ENCODE data around the gene TMEM39B.
"Not testable (repeated sequence)": the region's sequence is repeated elsewhere in the genome, so short reads cannot be mapped to it uniquely, and the experiment has no call there.

TMEM39B gene

GRCh38 chr1:32072622-32073298, at the start of gene TMEM39B:
TSS of gene TMEM39B (plus strand) at chr1:32072939. CDS start at chr1:32073048, 109 bp downstream.
- H3K27ac ChIP-seq, result peak within 1 kb of the TSS; percentile 68 to 96 (median 86)
- H3K4me3 ChIP-seq, result peak within 1 kb of the TSS; percentile 48 to 89 (median 70)

DNA sequence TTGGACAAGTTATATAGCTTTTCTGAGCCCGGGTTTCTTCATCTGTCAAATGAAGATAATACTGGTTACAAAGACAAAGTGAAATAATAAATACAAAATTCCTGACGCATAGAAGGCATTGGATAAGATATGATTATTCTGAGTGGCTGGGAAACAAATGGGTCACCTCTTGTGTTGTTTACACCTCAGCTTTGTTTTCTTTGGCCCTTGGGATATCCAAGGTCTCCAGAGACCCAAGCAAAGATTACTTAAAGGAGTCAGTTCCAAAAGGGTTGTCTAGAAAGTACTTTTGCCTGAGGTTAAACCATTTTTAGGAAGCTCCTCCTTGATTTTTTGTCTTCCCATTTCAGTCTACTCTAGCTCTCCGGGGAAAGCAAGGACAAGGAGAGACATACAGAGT, 49.4 kb upstream of the TMEM39B start:
- no peak overlapping the region for H3K27ac ChIP-seq
- no peak overlapping the region for H3K4me3 ChIP-seq

DNA sequence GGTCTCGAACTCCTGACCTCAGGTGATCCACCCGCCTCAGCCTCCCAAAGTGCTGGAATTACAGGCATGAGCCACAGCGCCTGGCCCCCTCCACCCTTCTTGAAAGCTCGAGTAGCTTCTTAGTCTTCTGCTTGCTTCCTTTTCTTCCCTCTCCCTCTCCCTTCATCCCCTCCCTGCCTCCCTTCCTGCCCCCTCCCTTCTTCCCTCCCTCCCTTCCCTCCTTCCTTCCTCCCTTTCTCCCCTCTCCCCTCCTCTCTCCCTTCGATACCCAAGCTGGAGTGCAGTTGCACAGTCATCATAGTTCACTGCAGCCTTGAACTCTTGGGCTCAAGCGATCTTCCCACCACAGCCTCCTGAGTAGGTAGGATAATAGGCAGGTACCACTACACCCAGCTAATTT, 47.2 kb upstream of the TMEM39B start:
- no peak overlapping the region for H3K27ac ChIP-seq
- no peak overlapping the region for H3K4me3 ChIP-seq

- Histone ChIP-seq H3K4me3 (no peak overlapping the region), H3K27ac (no peak overlapping the region)
Measured at GRCh38 chr1:32028746-32029145, 44.0 kb upstream of the TMEM39B start.

- no peak overlapping the region for H3K4me3 ChIP-seq
- H3K27ac ChIP-seq, result no peak overlapping the region
Measured at GRCh38 chr1:32031578-32032274, 41.0 kb upstream of the TMEM39B start.

DNA sequence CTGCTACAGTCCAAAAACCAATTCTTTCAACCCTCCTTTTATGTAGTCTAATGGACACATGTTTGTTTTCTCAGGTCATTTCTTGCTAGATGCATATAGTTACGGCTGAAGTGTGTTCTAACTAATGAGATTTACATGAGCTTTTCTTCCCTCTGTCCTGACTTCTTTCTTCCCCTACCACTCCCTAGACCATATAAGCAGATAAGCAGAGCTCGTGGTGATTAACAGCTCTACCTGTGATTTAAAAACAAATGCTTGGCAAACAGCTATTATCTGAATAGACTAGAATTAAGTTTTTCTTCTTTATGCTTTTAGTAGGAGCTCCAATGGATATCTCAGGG, 40.5 kb upstream of the TMEM39B start:
- H3K27ac ChIP-seq, result no peak overlapping the region
- H3K4me3 ChIP-seq, result no peak overlapping the region

- Histone ChIP-seq H3K27ac (no peak overlapping the region), H3K4me3 (no peak overlapping the region)
Measured at GRCh38 chr1:32035119-32035518, 37.6 kb upstream of the TMEM39B start.

- Histone ChIP-seq H3K4me3 (no peak overlapping the region), H3K27ac (no peak overlapping the region)
Measured at GRCh38 chr1:32040711-32041110, 32.0 kb upstream of the TMEM39B start.

GRCh38 chr1:32042330-32042729, 30.4 kb upstream of the TMEM39B start:
- H3K4me3 ChIP-seq, result no peak overlapping the region
- no peak overlapping the region for H3K27ac ChIP-seq

DNA sequence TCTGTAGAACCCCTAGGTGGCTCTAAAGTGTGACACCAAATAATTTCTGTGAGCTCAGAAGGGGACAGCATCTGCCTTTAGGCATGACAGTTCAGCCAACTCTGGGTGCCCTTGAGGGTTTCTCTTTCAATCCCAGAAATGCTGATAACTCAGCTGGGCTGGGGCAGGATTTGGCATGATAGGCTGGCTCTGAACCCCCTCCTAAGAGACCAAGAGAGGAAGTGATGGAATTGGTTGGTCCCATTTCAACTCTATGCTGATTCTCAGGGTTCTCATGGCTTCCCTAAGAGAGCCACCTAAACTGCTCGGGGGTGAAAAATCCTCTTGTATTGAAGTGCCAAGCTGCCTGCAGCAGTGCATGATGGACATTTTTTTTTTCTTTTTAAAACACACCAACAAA, 28.5 kb upstream of the TMEM39B start:
- H3K27ac ChIP-seq, result no peak overlapping the region

GRCh38 chr1:32045772-32046171, 27.0 kb upstream of the TMEM39B start:
- H3K4me3 ChIP-seq, result no peak overlapping the region
- peak overlapping the region in 1 of 21 experiments; percentile 16 for H3K27ac ChIP-seq

More for the DNA sequence above, 28.5 kb upstream of the TMEM39B start:
- no peak overlapping the region for H3K4me3 ChIP-seq

GRCh38 chr1:32047701-32048100, 25.0 kb upstream of the TMEM39B start:
- H3K27ac ChIP-seq, result no peak overlapping the region
- H3K4me3 ChIP-seq, result no peak overlapping the region

DNA sequence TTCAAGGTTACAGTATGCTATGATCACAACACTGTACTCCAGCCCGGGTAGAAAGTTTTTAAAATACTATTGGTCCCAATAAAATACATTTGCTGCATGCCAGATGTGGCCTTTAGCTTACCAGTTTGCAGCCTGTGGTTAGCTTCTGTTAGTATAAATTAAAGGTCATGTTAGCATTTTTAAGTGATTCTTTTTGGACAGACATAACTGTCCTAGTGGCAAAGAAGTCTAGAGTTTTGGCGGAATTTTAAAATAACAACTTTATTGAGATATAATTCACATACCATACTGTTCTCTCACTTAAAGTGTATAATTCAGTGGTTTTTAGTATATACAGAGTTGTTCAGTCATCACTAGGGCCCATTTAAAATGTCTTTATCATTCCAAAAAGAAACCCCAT, 24.3 kb upstream of the TMEM39B start:
- Histone ChIP-seq H3K27ac (no peak overlapping the region), H3K4me3 (no peak overlapping the region)

DNA sequence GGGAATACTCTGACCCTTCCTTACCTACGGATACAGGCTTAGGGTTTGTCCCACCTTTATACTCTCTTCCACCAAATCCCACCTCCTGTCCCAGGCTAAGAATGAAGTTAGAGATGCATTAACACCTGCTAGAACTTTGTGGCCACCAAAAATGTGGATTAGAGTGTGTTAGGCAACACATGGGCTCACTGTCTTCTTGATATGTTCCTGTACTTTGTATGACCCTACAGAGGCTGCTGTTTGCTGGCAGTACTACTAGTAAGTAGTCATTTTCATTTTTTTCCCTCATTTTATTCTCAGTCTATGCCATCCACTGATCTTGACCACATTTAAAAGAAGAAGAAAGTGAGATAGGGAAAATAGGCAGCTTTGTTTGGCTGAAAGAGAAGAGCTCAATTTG, 21.0 kb upstream of the TMEM39B start:
- H3K27ac ChIP-seq, result no peak overlapping the region
- H3K4me3 ChIP-seq, result no peak overlapping the region

GRCh38 chr1:32052887-32053286, 19.9 kb upstream of the TMEM39B start:
- H3K27ac ChIP-seq, result no peak overlapping the region
- no peak overlapping the region for H3K4me3 ChIP-seq

DNA sequence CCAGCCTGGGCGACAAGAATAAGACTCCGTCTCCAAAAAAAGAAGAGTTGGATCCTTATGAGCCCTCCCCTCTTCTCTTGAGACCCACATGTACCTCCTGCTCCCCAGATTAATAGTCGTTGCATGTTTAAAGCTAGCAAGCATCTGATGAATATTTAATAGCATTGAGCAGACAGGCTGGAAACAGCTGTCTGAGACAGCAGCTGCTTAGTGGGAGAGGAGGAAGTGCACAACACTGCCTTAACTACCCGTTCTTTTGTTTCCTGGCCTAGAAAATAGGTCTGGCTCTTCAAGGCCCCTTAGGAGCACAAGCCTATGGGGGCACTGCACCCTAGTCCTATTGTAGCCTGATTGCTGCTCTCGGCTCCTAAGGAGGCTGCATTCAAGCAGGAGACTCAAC, 17.3 kb upstream of the TMEM39B start:
- H3K27ac ChIP-seq, result no peak overlapping the region
- no peak overlapping the region for H3K4me3 ChIP-seq

- Histone ChIP-seq H3K4me3 (no peak overlapping the region), H3K27ac (no peak overlapping the region)
Measured at GRCh38 chr1:32056598-32056997, 16.1 kb upstream of the TMEM39B start.

- Histone ChIP-seq H3K4me3 (no peak overlapping the region), H3K27ac (peak overlapping the region in 1 of 21 experiments; percentile 20)
Measured at GRCh38 chr1:32060914-32061313, 11.8 kb upstream of the TMEM39B start.

DNA sequence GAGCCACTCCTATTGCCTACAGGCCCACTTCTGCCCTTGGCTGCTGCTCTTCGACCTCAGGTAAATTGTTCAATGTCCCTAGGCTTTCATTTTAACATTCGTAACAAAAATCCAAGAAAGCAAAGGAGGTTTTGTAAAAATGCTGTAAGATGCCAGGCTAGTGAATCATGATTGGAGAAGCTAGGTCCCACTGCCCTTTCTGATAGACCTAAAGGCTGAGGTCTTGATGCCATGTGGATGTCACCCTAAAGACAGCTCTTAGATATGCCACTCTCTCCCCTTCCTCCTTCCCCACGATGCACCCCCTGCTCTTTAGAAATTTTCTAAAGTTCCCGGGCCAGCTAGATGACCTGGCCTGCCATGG, 9.9 kb upstream of the TMEM39B start:
- H3K27ac ChIP-seq, result peak overlapping the region in 12 of 21 experiments; percentile 8 to 69 (median 44)

DNA sequence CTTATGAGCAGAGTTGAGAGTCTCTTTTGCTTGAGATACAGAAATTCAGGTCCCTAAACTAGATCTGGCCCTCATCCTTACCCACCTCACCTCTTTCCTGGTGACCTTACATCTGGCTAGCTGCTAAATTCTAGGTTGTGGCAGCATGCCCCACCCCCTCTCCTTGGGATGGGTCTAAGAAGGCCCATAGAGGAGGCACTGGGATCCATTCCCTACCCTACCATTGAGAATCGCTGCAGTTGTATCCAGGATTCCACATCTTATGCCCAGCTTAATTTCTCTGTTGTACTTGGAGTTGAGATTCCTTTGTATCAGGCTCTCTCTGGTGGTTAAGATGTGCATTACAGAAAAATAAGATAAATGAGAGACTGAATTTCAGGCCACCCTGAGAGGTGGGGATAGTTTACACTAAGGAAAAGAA, 9.5 kb upstream of the TMEM39B start:
- H3K27ac ChIP-seq, result peak overlapping the region in 10 of 21 experiments; percentile 25 to 69 (median 48)
- no peak overlapping the region for H3K4me3 ChIP-seq

More for the DNA sequence above, 9.9 kb upstream of the TMEM39B start:
- H3K4me3 ChIP-seq, result no peak overlapping the region

- not testable (repeated sequence) for H3K27ac ChIP-seq, H3K4me3 ChIP-seq
Measured at GRCh38 chr1:32065613-32066488, 6.9 kb upstream of the TMEM39B start.

Measured in skin epidermis (tissue), 12 donors.